Right lung (tissue), 5 donors: ENCODE results near the gene MRPS14. TPM values are rescaled to one million over a fixed set of nuclear protein-coding genes. Genes with fewer than 3 reads are reported as not detected.

ENCODE experiments used
- polyA plus RNA-seq, 5 donors: library from polyadenylated mRNA; unstranded; fragments of 120-200 nt; gene quantifications; one replicate each; pipeline versions ENCODE4 v1.2.1 to v1.2.3, GENCODE V29; 2013; ENCODE audit warnings: inconsistent platforms in 1 of 5, low replicate concordance in 1 of 5; ENCODE audit not compliant: insufficient read length in 5 of 5, insufficient read depth in 1 of 5

Gene MRPS14
- polyA plus RNA-seq, 5 donors = 40.7 to 55.2 (median 46.3) TPM

Other genes starting within 250 kb of the MRPS14 start
- gene CACYBP, start 23.5 kb downstream of the MRPS14 start, polyA plus RNA-seq = 100 to 1,000 TPM; 122 to 149 (median 128) TPM
- 1 to 10 TPM; 1.4 to 2.9 (median 2.3) TPM for gene TNN, start 44.4 kb upstream of the MRPS14 start, polyA plus RNA-seq
- 10 to 100 TPM; 17.9 to 22.8 (median 21.0) TPM for gene KIAA0040, start 169.4 kb upstream of the MRPS14 start, polyA plus RNA-seq